Activated naive CD8-positive, alpha-beta T cell treated with anti-CD3 and anti-CD28 coated beads, Interleukin-2, amount 10 ng/mL, durations not matched to agents 7 days and 5 days (primary cell): ENCODE results near the gene EXOSC9. TPM values are rescaled to one million over a fixed set of nuclear protein-coding genes. Genes with fewer than 3 reads are reported as not detected.
A peak's percentile ranks its signal among the peaks of the same experiment; 100 is the strongest.
"Not testable (repeated sequence)": the region's sequence is repeated elsewhere in the genome, so short reads cannot be mapped to it uniquely, and the experiment has no call there.

Experiments used
- ATAC-seq: fragments of 150-1000 bp; cut with Tn5 transposase; one replicate; pipeline ENCODE4 v1.10.0; 2021; ENCODE audit warnings: low read depth, moderate library complexity
- POLR2A ChIA-PET: fragments of 350-600 bp; sonication (Branson Sonifier 250); formaldehyde crosslinking; loops from one replicate; lab custom pipeline; 2021; ENCODE audit warnings: antibody characterized with exemption; lab: Charles Lee
- DNase-seq: peaks from one replicate; pipeline ENCODE4 v3.0.0; 2021
- H3K27ac Mint-ChIP-seq: one replicate; pipeline ENCODE4 v1.8.0; 2022; ENCODE audit warnings: mild to moderate bottlenecking, mixed read lengths
- H3K27me3 Mint-ChIP-seq: one replicate; pipeline ENCODE4 v1.8.0; 2022; ENCODE audit warnings: mild to moderate bottlenecking, moderate library complexity, mixed read lengths
- H3K36me3 Mint-ChIP-seq: one replicate; pipeline ENCODE4 v1.8.0; 2021; ENCODE audit warnings: mild to moderate bottlenecking, mixed read lengths
- H3K4me1 Mint-ChIP-seq: one replicate; pipeline ENCODE4 v1.8.0; 2021; ENCODE audit warnings: mixed read lengths
- H3K4me3 Mint-ChIP-seq: one replicate; pipeline ENCODE4 v1.8.0; 2022; ENCODE audit warnings: mild to moderate bottlenecking, moderate library complexity, mixed read lengths
- H3K9me3 Mint-ChIP-seq: one replicate; pipeline ENCODE4 v1.8.0; 2021; ENCODE audit warnings: mixed read lengths
- total RNA-seq, 2 experiments: library from RNA; stranded (reverse); gene quantifications; one replicate each; pipeline ENCODE4 v1.2.3, GENCODE V29; 2021

The EXOSC9 gene, protein sequence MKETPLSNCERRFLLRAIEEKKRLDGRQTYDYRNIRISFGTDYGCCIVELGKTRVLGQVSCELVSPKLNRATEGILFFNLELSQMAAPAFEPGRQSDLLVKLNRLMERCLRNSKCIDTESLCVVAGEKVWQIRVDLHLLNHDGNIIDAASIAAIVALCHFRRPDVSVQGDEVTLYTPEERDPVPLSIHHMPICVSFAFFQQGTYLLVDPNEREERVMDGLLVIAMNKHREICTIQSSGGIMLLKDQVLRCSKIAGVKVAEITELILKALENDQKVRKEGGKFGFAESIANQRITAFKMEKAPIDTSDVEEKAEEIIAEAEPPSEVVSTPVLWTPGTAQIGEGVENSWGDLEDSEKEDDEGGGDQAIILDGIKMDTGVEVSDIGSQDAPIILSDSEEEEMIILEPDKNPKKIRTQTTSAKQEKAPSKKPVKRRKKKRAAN
- 10 to 100 TPM; 48.1 to 50.5 TPM for total RNA-seq

DNA sequence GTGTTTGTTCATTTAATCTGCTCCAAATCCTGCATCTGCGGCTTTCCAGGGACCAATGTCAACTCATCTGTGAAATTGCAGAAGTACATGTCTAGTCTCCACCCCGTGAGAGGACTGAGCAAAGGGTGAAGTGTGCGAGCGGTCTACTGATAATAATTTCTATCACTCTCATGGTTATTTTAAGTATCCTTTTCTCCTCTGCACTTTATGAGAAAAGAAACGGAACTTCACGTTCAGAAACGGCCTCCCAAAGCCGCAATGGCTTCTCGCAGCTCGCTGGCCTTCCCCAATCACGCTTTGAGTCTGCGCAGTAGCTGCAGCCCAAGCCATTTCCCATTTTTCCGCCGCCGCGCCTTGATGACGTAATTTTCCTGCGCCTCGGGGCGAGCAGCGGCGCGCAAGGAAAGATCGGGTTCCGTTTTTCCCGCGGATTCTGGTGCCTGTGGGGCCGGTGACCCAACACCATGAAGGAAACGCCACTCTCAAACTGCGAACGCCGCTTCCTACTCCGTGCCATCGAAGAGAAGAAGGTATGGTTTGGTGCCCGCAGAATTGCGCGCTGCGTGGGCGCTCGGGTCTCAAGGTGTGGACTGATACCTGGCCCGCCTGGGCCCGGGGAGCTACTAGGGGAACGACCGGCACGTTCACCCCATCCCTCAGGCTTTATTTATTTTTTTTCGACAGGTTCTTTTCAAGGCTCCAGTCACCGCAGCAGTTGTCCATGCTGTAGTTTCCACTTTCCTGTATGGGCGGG is at the start of gene EXOSC9:
TSS of gene EXOSC9 (plus strand) at position 363 of the 754 bp plus-strand sequence. CDS start at position 465, 102 bp downstream.
- Mint-ChIP-seq H3K4me3 (peak within 1 kb of the TSS; percentile 87), H3K4me1 (peaks cover 37% of the 10 kb centered on the region), H3K27ac (peak within 1 kb of the TSS; percentile 93), H3K9me3 (no peaks in the 10 kb centered on the region), H3K27me3 (no peaks in the 10 kb centered on the region), H3K36me3 (peaks cover 15% of the 10 kb centered on the region)
- POLR2A ChIA-PET: interaction anchor here (0.9 to 3.8 kb wide), 7 partner anchors 9 to 105 kb away, joined by 3 to 39 read pairs (median 5); partner anchors contain the start of genes ANXA5, BBS7 and CCNA2
- peak; percentile 95 for DNase-seq
- peak; percentile 87 for ATAC-seq

GRCh38 chr4:121752142-121752541 is 49.0 kb upstream of the EXOSC9 start:
- POLR2A ChIA-PET, H3K4me3 Mint-ChIP-seq: not testable (repeated sequence)
- H3K27me3 Mint-ChIP-seq: peaks cover 34% of the 10 kb centered on the region

GRCh38 chr4:121758925-121759568 is 42.1 kb upstream of the EXOSC9 start:
- Mint-ChIP-seq H3K27me3 (peaks cover 58% of the 10 kb centered on the region), H3K4me1 (peaks cover 2% of the 10 kb centered on the region), H3K27ac (no peak overlapping the region), H3K9me3 (no peaks in the 10 kb centered on the region), H3K4me3 (no peak overlapping the region), H3K36me3 (no peaks in the 10 kb centered on the region)
- ATAC-seq: no peak
- POLR2A ChIA-PET: no interaction called here
- DNase-seq: no peak

More at GRCh38 chr4:121752142-121752541, 49.0 kb upstream of the EXOSC9 start:
- not testable (repeated sequence) for H3K9me3 Mint-ChIP-seq, ATAC-seq, H3K27ac Mint-ChIP-seq, H3K4me1 Mint-ChIP-seq, DNase-seq, H3K36me3 Mint-ChIP-seq

DNA sequence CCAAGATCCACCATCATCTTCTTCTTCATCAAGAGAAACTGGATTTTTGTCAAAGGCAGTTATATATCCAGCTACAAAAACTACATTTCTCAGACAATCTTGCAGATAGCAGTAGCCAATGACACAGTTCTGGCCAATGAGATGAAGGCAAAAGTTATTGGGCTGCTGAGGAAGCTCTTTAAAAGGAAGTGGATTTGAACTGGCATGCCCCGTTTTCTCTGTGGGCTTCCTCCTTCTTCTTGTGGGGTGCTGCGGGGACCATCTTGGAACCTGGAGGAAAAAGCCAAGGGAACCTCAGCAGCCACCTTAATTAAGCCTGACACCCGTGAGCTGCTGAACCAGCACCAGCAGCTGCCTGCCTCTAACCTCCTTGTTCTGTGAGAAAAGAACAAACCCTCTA is 40.9 kb upstream of the EXOSC9 start:
- POLR2A ChIA-PET: no interaction called here
- ATAC-seq (no peak), DNase-seq (no peak)
- H3K9me3 Mint-ChIP-seq: no peaks in the 10 kb centered on the region
- H3K36me3 Mint-ChIP-seq: no peaks in the 10 kb centered on the region
- H3K27ac Mint-ChIP-seq: no peak overlapping the region
- H3K4me3 Mint-ChIP-seq: no peak overlapping the region
- H3K27me3 Mint-ChIP-seq: peaks cover 59% of the 10 kb centered on the region
- peaks cover 4% of the 10 kb centered on the region for H3K4me1 Mint-ChIP-seq

DNA sequence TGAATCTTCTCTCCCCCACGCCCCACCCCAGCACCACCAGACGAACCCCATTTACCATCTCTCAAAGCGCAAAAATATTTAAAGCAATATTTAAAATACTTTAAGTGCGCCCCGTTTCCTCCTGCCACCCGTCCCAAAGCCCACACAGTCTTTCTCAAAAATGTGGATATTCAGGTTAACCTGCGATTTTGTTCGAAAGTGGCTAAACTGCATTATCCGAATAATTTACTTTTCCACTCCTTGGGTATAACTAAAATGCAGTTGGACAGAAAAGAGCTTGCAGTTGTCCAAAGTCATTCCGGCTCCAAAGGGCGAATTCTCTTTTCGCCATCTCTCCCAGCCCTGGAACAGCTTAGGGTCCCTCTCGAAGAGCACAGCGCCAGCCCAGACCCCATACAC is 36.8 kb upstream of the EXOSC9 start:
- peaks cover 79% of the 10 kb centered on the region for H3K27me3 Mint-ChIP-seq
- no peak for ATAC-seq
- no peak overlapping the region for H3K27ac Mint-ChIP-seq
- no peaks in the 10 kb centered on the region for H3K36me3 Mint-ChIP-seq
- peaks cover 7% of the 10 kb centered on the region for H3K4me1 Mint-ChIP-seq
- H3K9me3 Mint-ChIP-seq: no peaks in the 10 kb centered on the region
- DNase-seq: no peak
- POLR2A ChIA-PET: no interaction called here
- H3K4me3 Mint-ChIP-seq: peak overlapping the region; percentile 26

GRCh38 chr4:121764702-121765367 is 36.3 kb upstream of the EXOSC9 start, which contains the start of gene SMIM43:
TSS of gene SMIM43 (minus strand) at chr4:121765164. CDS start at chr4:121765105, 59 bp downstream.
- peaks cover 75% of the 10 kb centered on the region for H3K27me3 Mint-ChIP-seq
- ATAC-seq: no peak
- H3K9me3 Mint-ChIP-seq: no peaks in the 10 kb centered on the region
- peak within 1 kb of the TSS; percentile 76 for H3K4me3 Mint-ChIP-seq
- no peaks in the 10 kb centered on the region for H3K36me3 Mint-ChIP-seq
- H3K4me1 Mint-ChIP-seq: peaks cover 7% of the 10 kb centered on the region
- peak; percentile 32 for DNase-seq
- H3K27ac Mint-ChIP-seq: no peak within 1 kb of the TSS
- POLR2A ChIA-PET: no interaction called here

- DNase-seq: no peak
- Mint-ChIP-seq H3K4me3 (peak overlapping the region; percentile 62), H3K27ac (no peak overlapping the region), H3K27me3 (peaks cover 70% of the 10 kb centered on the region), H3K4me1 (peaks cover 7% of the 10 kb centered on the region), H3K9me3 (no peaks in the 10 kb centered on the region), H3K36me3 (no peaks in the 10 kb centered on the region)
- POLR2A ChIA-PET: no interaction called here
- no peak for ATAC-seq
These were observed 35.8 kb upstream of the EXOSC9 start for GRCh38 chr4:121765368-121765705.

DNA sequence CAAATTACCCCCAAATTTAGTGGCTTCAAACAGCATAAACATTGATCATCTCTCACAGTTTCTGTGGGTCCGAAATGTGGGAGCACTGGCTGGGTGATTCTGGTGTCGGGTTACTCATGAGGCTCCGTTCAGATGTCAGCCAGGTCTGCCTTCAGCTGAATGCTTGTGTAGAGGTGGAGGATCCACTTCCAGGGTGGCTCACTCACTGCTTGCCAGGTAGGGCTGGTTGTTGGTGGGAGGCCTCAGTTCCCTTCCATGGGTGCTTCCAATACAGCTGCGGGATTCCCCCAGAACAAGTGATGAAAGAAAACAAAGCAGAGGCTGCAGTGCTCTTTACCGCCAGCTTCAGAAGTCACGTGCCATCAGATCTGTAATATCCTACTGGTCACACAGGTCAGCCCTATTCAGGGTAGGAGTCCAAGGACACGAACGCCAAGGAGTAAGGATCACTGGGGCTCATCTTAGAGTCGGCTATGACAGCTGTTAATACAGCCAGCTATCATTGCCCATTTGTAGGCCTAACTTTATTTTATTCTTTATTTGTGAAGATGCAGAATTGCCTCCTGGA is 35.1 kb upstream of the EXOSC9 start:
- no peaks in the 10 kb centered on the region for H3K9me3 Mint-ChIP-seq
- no peak overlapping the region for H3K27ac Mint-ChIP-seq
- H3K4me3 Mint-ChIP-seq: no peak overlapping the region
- H3K36me3 Mint-ChIP-seq: no peaks in the 10 kb centered on the region
- POLR2A ChIA-PET: no interaction called here
- DNase-seq (no peak), ATAC-seq (no peak)
- H3K4me1 Mint-ChIP-seq: peaks cover 7% of the 10 kb centered on the region
- H3K27me3 Mint-ChIP-seq: peaks cover 67% of the 10 kb centered on the region

DNA sequence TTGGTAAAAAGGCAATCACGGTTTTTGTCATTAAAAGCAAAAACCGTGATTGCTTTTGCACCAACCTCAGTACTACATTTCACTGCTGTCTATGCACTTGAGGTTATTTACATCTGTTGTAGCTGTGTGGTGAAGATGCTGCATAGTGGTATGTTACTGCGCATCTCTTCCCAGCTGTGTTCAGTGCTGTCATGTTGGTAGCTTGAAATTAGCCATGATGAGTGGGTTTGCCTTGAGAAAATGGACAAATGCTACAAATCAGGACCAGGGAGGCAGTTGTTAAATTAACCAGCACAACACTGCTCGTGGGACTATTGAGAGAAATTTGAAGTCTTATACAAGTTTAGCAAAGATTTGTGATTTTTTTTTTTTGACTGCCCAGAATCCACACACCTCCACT is 34.0 kb upstream of the EXOSC9 start:
- DNase-seq (no peak), ATAC-seq (no peak)
- Mint-ChIP-seq H3K27me3 (peaks cover 65% of the 10 kb centered on the region), H3K4me1 (peaks cover 7% of the 10 kb centered on the region), H3K27ac (no peak overlapping the region), H3K9me3 (no peaks in the 10 kb centered on the region), H3K4me3 (no peak overlapping the region), H3K36me3 (no peaks in the 10 kb centered on the region)
- POLR2A ChIA-PET: no interaction called here

DNA sequence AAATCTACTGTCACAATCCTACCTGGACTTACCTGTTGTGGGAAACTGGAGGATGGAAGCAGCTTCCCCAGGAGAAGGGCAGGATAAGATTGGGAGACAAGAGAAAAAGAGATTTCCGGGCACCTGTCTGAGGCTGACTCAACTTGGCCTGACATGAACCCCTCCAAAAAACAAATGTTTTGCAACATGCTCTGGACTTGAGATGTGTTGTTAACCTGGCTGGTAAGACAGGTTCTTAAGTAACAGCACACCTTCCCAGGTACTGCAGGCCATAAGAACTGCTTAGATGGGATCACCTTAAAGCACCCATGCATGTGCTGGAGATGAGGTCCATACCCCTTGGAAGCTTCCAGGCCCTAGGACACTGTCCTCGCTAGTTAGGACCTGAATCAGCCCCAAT is 31.8 kb upstream of the EXOSC9 start:
- DNase-seq (no peak), ATAC-seq (no peak)
- Mint-ChIP-seq H3K36me3 (no peaks in the 10 kb centered on the region), H3K27ac (no peak overlapping the region), H3K27me3 (peaks cover 54% of the 10 kb centered on the region), H3K4me3 (no peak overlapping the region), H3K9me3 (no peaks in the 10 kb centered on the region), H3K4me1 (peaks cover 4% of the 10 kb centered on the region)
- POLR2A ChIA-PET: no interaction called here

GRCh38 chr4:121771869-121772268 is 29.3 kb upstream of the EXOSC9 start:
- Mint-ChIP-seq H3K9me3 (no peaks in the 10 kb centered on the region), H3K36me3 (no peaks in the 10 kb centered on the region), H3K27me3 (peaks cover 33% of the 10 kb centered on the region), H3K27ac (no peak overlapping the region), H3K4me3 (no peak overlapping the region), H3K4me1 (no peaks in the 10 kb centered on the region)
- POLR2A ChIA-PET: no interaction called here
- ATAC-seq (no peak), DNase-seq (no peak)

DNA sequence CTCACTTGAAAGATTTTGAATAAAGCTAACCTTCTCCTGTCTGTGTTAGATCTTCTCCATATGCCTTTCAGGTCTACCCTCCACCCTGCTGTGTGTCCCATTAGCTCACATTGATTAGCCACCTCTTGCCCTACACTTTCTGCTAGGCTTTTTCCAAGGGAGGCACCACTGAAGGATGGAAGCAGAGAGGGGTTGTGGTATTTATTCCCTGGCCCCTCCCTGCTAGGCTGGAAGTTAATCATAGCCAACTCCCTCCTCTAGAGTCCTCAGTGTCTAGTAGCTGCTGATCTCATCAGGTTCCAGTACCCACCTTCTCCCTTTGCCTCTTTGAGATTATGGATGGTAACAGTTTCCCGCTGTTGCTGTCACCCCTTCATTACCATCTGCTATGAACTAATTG is 27.2 kb upstream of the EXOSC9 start:
- no peak for DNase-seq
- H3K4me1 Mint-ChIP-seq: no peaks in the 10 kb centered on the region
- H3K9me3 Mint-ChIP-seq: no peaks in the 10 kb centered on the region
- no peaks in the 10 kb centered on the region for H3K36me3 Mint-ChIP-seq
- no peak overlapping the region for H3K27ac Mint-ChIP-seq
- POLR2A ChIA-PET: no interaction called here
- H3K27me3 Mint-ChIP-seq: peaks cover 35% of the 10 kb centered on the region
- H3K4me3 Mint-ChIP-seq: no peak overlapping the region
- ATAC-seq: no peak
